GM18526 (cell line): Measurements from ENCODE around the gene WNK4.
A peak's percentile ranks its signal among the peaks of the same experiment; 100 is the strongest.

Source experiments
- POLR2A ChIP-seq: IDR thresholded peaks from 3 replicates; pipeline ENCODE4 v1.6.1; 2011; ENCODE audit not compliant: insufficient read length; ENCODE audit errors: extremely low read depth

The WNK4 gene

GRCh38 chr17:42760652-42761581 is 19.5 kb upstream of the WNK4 start, which contains the start of gene RAMP2:
Gene RAMP2 (plus strand): TSS chr17:42761227. CDS start chr17:42761262, 35 bp downstream.
- no peak for TF ChIP-seq POLR2A

- TF ChIP-seq POLR2A, result no peak
These were observed 18.8 kb upstream of the WNK4 start for GRCh38 chr17:42761638-42762037.

- TF ChIP-seq POLR2A, result no peak
These were observed 14.3 kb upstream of the WNK4 start for GRCh38 chr17:42766124-42766523.

- no peak for TF ChIP-seq POLR2A
These were observed 12.9 kb upstream of the WNK4 start for GRCh38 chr17:42767512-42767911.

- TF ChIP-seq POLR2A, result no peak
These were observed 7.5 kb upstream of the WNK4 start for GRCh38 chr17:42772945-42773289.

- peak; percentile 94 for TF ChIP-seq POLR2A
These were observed 6.9 kb upstream of the WNK4 start, which contains the start of gene VPS25 for GRCh38 chr17:42773290-42774035. Gene VPS25 (plus strand): TSS chr17:42773449. CDS start chr17:42773476, 27 bp downstream.

GRCh38 chr17:42774066-42774745 is 6.2 kb upstream of the WNK4 start:
- TF ChIP-seq POLR2A, result no peak

GRCh38 chr17:42775534-42776098 is 4.8 kb upstream of the WNK4 start:
- TF ChIP-seq POLR2A, result no peak

- TF ChIP-seq POLR2A, result no peak
These were observed 1.8 kb upstream of the WNK4 start for GRCh38 chr17:42778570-42778969.

- no peak for TF ChIP-seq POLR2A
These were observed 990 bp upstream of the WNK4 start for GRCh38 chr17:42779304-42779935.

- no peak for TF ChIP-seq POLR2A
These were observed 635 bp downstream of the WNK4 start for GRCh38 chr17:42780851-42781638.

GRCh38 chr17:42781639-42782165 is 1.3 kb downstream of the WNK4 start:
- TF ChIP-seq POLR2A, result no peak

GRCh38 chr17:42782166-42783061 is 2.0 kb downstream of the WNK4 start:
- no peak for TF ChIP-seq POLR2A
